GM21737 (cell line): Measurements from ENCODE around the gene DOCK4.

Experiments used
- ATAC-seq: cut with Tn5 transposase; IDR thresholded peaks from one replicate; pipeline ENCODE4 v1.9.1; 2021; ENCODE audit warnings: mild to moderate bottlenecking, moderate library complexity; ENCODE audit not compliant: unreplicated experiment

The DOCK4 gene

DNA sequence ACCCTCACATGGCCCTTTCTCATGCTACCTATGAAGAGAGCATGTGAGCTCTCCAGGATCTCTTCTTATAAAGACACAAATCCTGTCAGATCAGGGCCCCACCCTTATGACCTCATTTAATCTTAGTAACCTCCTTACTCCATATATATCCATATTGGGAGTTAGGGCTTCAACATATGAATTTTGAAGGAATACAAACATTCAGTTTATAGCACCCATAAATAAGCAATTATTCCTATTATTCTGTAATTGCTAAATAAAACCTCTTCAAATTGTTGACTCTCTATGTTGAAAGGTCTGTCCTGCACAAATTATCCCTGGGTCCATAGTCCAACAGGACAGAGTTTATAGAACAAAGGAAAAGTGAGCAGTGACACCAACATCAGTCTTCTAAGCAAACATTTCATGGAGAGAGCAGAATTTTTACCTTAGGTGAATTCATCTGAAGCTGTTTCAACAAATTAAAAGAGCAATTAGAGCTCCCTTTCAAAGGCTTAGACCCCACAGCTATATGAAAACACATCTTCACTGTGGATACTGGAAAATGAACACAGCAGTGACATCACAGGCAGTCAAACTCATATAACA is 12.2 kb downstream of the DOCK4 start:
- ATAC-seq: no peak

DNA sequence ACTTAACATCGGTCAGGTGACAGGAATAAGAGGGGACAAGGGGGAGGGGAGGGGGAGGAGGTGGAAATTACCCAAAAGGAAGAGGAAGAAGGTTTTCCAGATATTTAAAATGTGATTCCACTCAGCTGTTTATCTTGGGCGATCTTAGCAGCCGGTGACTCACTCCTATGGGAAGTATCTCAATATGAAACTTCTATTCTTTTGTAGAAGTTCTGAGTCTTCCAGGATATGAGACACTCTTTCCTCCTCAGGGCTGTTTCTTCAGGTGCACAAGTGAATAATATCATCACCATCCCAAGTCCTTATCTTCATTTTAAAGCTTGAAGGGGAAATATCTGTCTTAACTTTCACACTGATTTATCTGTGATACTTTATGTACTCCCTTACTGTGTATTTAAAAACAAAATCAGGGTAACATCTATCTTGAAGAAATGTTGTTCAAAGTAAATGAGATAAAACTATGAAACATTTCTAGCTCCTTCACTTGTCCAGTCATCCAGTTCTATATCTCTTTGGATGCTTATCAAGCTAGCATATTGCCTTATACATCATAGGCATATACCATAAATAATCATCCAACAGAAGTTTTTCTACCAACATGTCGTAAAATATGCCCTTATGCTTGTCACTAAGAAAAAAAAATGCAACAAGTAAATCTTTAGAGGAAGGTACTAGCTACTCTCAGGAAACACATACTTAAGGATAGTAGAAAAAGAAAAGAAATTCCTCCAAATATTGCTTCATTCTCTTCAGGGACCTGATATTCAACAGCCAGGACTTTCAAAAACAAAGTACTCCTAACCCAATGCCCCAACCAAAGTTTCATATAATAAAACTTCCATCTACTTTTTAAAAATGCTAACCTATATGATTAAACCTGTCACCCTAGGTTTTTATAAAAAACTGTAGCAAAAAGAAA is 13.7 kb downstream of the DOCK4 start:
- ATAC-seq: no peak

DNA sequence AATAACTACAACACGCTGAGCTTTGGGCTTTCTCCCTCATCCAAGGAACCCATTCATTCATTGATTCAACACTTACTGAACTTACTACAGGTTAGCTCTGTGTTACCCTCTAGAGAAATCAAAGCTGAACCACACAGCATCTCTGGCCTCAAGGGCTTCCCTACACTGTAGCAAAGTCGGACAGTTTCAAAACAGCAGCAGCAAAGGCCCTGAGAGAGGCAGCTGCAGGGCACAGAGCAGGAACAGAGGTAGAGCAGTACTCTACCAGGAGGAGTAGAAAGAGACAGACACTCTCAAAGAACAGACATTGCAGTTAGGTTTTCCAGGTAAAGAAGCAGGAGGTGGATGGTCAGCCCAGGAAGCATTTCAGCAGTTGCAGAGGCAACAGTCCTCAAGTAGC is 16.1 kb downstream of the DOCK4 start:
- ATAC-seq: no peak

- no peak for ATAC-seq
Measured at GRCh38 chr7:112189691-112190090, 16.5 kb downstream of the DOCK4 start.

GRCh38 chr7:112188257-112188656 is 17.9 kb downstream of the DOCK4 start:
- ATAC-seq: no peak

- ATAC-seq: no peak
Measured at GRCh38 chr7:112186300-112186699, 19.9 kb downstream of the DOCK4 start.

DNA sequence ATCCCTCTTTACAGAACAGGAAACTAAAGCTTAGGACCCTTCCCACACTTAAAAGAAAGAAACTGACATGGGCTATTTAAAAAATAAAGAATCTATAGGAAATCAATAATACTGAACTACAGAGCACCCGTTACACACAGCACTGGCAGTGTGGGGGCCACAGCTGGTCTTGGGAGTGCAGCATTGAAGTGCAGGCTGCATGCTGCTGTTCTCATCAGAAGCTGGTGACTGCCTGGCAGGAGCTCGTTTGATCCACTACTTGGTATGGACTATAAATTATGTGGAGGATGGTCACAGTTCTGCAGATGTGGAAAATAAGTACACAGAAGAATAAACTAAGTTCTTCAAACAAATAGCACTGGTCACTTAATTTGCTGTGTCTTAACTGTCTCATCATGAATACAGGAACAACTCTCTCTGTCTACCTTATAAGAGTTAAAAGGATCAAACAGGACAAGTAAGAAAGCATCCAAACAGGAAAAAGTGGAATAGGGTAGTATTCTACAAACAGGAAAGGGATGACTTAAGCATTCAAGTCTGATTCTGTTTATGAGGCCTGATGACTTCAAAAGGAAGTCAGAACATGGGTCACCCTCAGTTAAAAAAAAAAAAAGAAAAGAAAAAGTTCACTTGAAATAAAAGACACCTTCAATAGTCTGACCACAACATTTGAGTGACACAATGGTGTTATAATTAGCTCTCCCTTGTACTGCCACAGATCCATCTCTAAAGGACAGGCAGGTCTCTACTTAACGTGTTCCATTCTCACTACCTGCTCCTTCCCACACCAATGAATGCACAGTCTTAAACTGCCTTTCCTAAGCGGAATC is 21.0 kb downstream of the DOCK4 start:
- ATAC-seq: no peak

GRCh38 chr7:112184455-112184854 is 21.7 kb downstream of the DOCK4 start:
- no peak for ATAC-seq

GRCh38 chr7:112183266-112183665 is 22.9 kb downstream of the DOCK4 start:
- ATAC-seq: no peak

DNA sequence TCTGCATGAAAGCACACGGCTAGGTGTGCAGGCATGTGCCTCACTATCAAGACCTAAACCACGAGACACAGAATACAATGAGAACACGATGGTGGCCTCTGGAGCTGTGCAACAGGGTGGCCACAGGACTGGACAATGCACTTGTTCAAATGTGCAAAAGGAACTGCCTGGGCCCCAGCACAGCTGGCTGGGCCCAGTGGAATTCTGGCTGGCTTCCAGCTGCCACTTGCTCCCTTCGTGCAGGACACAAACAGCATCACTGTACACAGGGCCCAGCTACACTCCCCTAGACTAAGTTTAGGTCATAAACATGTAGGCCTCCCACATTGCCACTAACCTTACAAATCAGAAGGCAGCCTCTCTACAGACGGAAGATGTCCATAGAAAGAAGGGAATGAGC is 23.4 kb downstream of the DOCK4 start:
- ATAC-seq: no peak

DNA sequence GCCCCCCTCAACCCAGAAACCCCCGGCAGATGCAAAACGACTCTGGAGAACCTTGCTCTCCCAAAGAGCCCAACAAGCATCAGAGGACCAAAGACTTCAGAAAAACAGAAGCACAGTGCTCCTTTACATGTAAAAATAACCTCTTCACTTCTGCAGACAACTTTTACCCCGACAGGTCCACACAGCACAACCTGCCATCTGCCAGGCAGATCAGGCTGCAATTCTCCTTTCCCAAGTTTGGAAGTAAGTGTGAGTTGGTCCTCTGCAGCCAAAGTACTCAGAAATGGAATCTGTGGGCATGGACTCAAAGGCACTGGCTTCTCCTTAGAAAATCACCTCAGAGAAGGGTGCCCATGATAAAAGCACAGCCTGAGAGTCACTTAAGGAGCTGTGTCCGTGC is 26.0 kb downstream of the DOCK4 start:
- no peak for ATAC-seq

DNA sequence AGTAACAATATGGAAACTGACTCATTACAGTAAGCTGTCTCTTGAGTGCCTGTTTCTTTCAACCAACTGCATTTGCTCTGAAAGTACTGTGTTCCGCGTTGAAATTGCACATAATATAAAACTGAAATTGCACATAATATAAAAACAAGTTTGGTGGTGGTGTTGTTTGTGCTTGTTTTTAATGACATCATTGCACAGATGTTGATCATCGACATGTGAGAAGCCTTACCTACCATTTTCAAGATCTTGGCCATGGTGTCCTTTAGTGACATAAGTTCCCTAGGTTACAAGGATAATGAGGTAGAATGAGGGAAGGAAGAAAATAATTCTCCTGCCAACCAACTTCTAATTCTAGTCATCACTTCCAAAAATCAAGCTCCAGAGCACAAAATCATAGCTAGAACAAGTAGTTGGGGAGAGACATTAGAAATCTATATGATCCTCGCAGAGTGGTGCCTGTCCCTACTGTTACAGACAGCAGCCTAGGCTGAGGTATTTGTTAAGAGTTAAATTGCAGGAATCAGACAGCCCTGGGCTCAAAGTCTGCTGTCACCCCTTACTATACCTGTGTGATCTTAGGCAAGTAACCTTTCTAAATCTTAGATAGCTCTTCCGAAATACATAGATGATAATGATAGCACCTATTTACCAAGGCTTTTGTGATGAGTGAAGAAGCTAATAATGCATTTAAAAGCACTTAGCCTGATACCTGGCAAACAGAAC is 29.3 kb downstream of the DOCK4 start:
- no peak for ATAC-seq

- ATAC-seq: no peak
Measured at GRCh38 chr7:112176241-112176640, 30.0 kb downstream of the DOCK4 start.

DNA sequence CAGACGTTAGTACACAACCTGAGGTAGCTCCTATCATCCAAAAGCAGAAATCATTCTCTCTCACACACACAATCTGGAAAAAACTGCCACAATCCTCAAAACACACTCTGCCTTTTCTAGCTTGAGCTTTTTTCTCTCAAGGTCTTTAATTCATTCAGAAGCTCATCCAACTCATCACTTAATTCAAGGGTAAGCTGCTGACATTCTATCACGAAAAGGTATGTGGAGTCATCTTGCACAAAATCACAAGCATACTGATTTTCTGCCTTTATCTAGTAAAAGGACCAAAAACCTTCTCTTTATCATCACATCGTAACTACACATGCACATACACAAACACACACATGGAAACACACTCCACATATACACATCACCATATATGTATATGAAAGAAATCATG is 32.0 kb downstream of the DOCK4 start:
- no peak for ATAC-seq

- no peak for ATAC-seq
Measured at GRCh38 chr7:112173568-112173905, 32.7 kb downstream of the DOCK4 start.

- ATAC-seq: no peak
Measured at GRCh38 chr7:112172870-112173567, 33.2 kb downstream of the DOCK4 start.

DNA sequence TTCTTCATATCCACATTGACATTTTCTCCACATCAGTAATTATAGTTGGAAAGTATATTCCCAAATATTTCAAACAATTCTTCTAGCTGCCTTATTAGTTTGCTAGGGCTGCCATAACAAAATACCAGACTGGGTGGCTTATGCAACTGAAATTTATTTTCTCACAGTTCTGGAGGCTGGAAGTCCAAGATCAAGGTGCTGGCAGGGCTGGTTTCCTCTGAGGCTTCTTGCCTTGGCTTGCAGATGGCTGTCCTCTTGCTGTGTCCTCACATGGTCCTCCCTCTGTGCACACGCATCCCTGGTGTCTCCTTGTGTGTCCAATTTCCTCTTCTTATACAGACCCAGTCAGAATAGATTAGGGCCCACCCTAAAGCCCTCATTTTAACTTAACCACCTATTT is 34.5 kb downstream of the DOCK4 start:
- no peak for ATAC-seq

GRCh38 chr7:112168915-112169314 is 37.3 kb downstream of the DOCK4 start:
- ATAC-seq: no peak

- ATAC-seq: no peak
Measured at GRCh38 chr7:112167147-112167546, 39.1 kb downstream of the DOCK4 start.

GRCh38 chr7:112162784-112163506 is 43.3 kb downstream of the DOCK4 start:
- no peak for ATAC-seq
